K562 (cell line): ENCODE results near the gene JAG2. TPM values are rescaled to one million over a fixed set of nuclear protein-coding genes. Genes with fewer than 3 reads are reported as not detected.

Experiments used
- ATAC-seq: fragments of 200-7000 bp; cut with Tn5 transposase; 3 replicates; pipeline ENCODE4 v1.9.1; 2020; ENCODE audit warnings: moderate library complexity
- Bru-seq: library from RNA; stranded (reverse); fragments of 400-500 nt; gene quantifications from one replicate; lab custom pipeline; 2021; lab: Mats Ljungman, UMichigan
- BruChase-seq, 2 experiments: library from RNA; stranded (reverse); fragments of 400-500 nt; gene quantifications; one replicate each; lab custom pipeline; 2021; lab: Mats Ljungman, UMichigan
- BruUV-seq: library from RNA; stranded (reverse); fragments of 400-500 nt; replicated peaks from 2 replicates; lab custom pipeline; 2021; lab: Mats Ljungman, UMichigan
- CTCF ChIA-PET: fragments of 300-600 bp; formaldehyde crosslinking; extraction: SDS; loops from one replicate; lab custom pipeline; 2021; ENCODE audit warnings: low intra/inter-chr PET ratio; lab: Yijun Ruan, JAX
- POLR2A ChIA-PET: fragments of 300-600, 350-650 bp; sonication (Branson Sonifier 250); formaldehyde crosslinking; extraction: SDS; loops from one replicate; lab custom pipeline; 2021; ENCODE audit warnings: antibody characterized with exemption, inconsistent platforms; lab: Yijun Ruan, JAX
- DNase-seq, 4 experiments: peaks; one replicate each; pipeline versions ENCODE4 v3.0.0 to v3.0.0-alpha.2; 2011 to 2018; ENCODE audit warnings: low spot score in 3 of 4, mixed read lengths in 3 of 4; ENCODE audit errors: extremely low read depth in 1 of 4
- FAIRE-seq: peaks from 2 replicates; lab custom pipeline; 2011; peaks lifted over from hg19 to GRCh38; lab: Jason Lieb, UNC
- H2AFZ ChIP-seq: 2 replicates; pipeline ENCODE4 v1.6.0; 2011; ENCODE audit warnings: low read depth, low read length, control low read depth, inconsistent platforms
- H3K27ac ChIP-seq: fragments of 200-600 bp; 3 replicates; pipeline ENCODE4 v1.8.0; 2011; ENCODE audit warnings: low read depth, mild to moderate bottlenecking, control low read depth, inconsistent platforms, low read length, moderate library complexity, mixed read lengths; ENCODE audit errors: extremely low read depth
- H3K27me3 ChIP-seq, 2 experiments: fragments of 300-600 bp in 1 of 2; 2 replicates in 1 of 2; 3 replicates in 1 of 2; pipeline versions ENCODE4 v1.6.0 to v1.8.0; 2011; ENCODE audit warnings: inconsistent platforms in 2 of 2, low read length in 2 of 2, mild to moderate bottlenecking in 1 of 2, mixed read lengths in 1 of 2, moderate library complexity in 1 of 2; ENCODE audit not compliant: control insufficient read depth in 2 of 2, insufficient read depth in 2 of 2
- H3K36me3 ChIP-seq: fragments of 300-600 bp; 3 replicates; pipeline ENCODE4 v1.8.0; 2011; ENCODE audit warnings: mild to moderate bottlenecking, low read length, inconsistent platforms; ENCODE audit not compliant: control insufficient read depth, insufficient read depth
- H3K4me1 ChIP-seq, 2 experiments: fragments of 200-600 bp in 1 of 2; replicated peaks in 1 of 2; 2 replicates in 1 of 2; 3 replicates in 1 of 2; pipeline versions ENCODE4 v1.5.1 to v1.8.0; 2011; ENCODE audit warnings: inconsistent platforms in 2 of 2, low read length in 2 of 2, mild to moderate bottlenecking in 1 of 2, mixed read lengths in 1 of 2, moderate library complexity in 1 of 2; ENCODE audit not compliant: control insufficient read depth in 2 of 2, insufficient read depth in 2 of 2
- H3K4me2 ChIP-seq: 2 replicates; pipeline ENCODE4 v1.6.1; 2011; ENCODE audit warnings: low read length, control low read depth, inconsistent platforms, mixed read lengths; ENCODE audit not compliant: insufficient read depth
- H3K4me3 ChIP-seq: fragments of 200-600 bp; sonication (generic), shearing (Covaris generic); 2 replicates; pipeline ENCODE4 v1.5.1; 2016; ENCODE audit warnings: control low read depth, inconsistent platforms
- H3K79me2 ChIP-seq: fragments of 200-600 bp; 3 replicates; pipeline ENCODE4 v1.8.0; 2011; ENCODE audit warnings: low read length, inconsistent platforms; ENCODE audit not compliant: control insufficient read depth, insufficient read depth
- H3K9ac ChIP-seq, 2 experiments: 2 replicates each; pipeline versions ENCODE4 v1.6.0 to v1.6.1; 2011; ENCODE audit warnings: low read depth in 2 of 2, low read length in 2 of 2, control low read depth in 1 of 2, inconsistent platforms in 1 of 2, mild to moderate bottlenecking in 1 of 2, mixed read lengths in 1 of 2; ENCODE audit not compliant: insufficient read depth in 1 of 2
- H3K9me1 ChIP-seq: one replicate; pipeline ENCODE4 v1.6.0; 2011; ENCODE audit warnings: inconsistent platforms, mild to moderate bottlenecking, low read length, moderate library complexity; ENCODE audit not compliant: control insufficient read depth, insufficient read depth
- H3K9me3 ChIP-seq: replicated peaks from 2 replicates; pipeline ENCODE4 v1.5.1; 2011; ENCODE audit warnings: low read depth, low read length, inconsistent platforms; ENCODE audit not compliant: control insufficient read depth, insufficient read depth
- H4K20me1 ChIP-seq: replicated peaks from 2 replicates; pipeline ENCODE4 v1.6.1; 2011; ENCODE audit warnings: low read length, inconsistent platforms, mixed read lengths; ENCODE audit not compliant: control insufficient read depth, insufficient read depth
- CXXC5 ChIP-seq: fragments of 250-450 bp; sonication (Bioruptor Pico); IDR thresholded peaks from 2 replicates; pipeline ENCODE4 v1.8.0; 2022; ENCODE audit warnings: inconsistent platforms, mild to moderate bottlenecking, moderate library complexity
- ETS1 ChIP-seq: conservative IDR thresholded peaks from 2 replicates; pipeline ENCODE4 v1.6.1; 2011; ENCODE audit warnings: low read depth, mild to moderate bottlenecking, low read length; ENCODE audit not compliant: control insufficient read depth
- EZH2 ChIP-seq: IDR thresholded peaks from 2 replicates; pipeline ENCODE4 v1.6.1; 2012; ENCODE audit warnings: low read depth, mild to moderate bottlenecking, inconsistent platforms, low read length, borderline replicate concordance
- PKNOX1 ChIP-seq: fragments of 450-650 bp; IDR thresholded peaks from 2 replicates; pipeline ENCODE4 v1.6.1; 2016
- SP2 ChIP-seq: IDR thresholded peaks from 2 replicates; pipeline ENCODE4 v1.6.1; 2011; ENCODE audit warnings: mild to moderate bottlenecking, low read depth, low read length, moderate library complexity; ENCODE audit not compliant: poor library complexity, severe bottlenecking; ENCODE audit errors: extremely low read depth
- TRIM24 ChIP-seq, 2 experiments: fragments of 450-650 bp; IDR thresholded peaks; 2 replicates each; pipeline ENCODE4 v1.6.1; 2016
- VEZF1 ChIP-seq: fragments of 200-800 bp; sonication (Bioruptor generic); IDR thresholded peaks from 2 replicates; pipeline ENCODE4 v1.6.1; 2017; ENCODE audit warnings: missing genetic modification characterization, missing compliant biosample characterization
- ZNF707 ChIP-seq: fragments of 250-450 bp; sonication (Bioruptor Pico); conservative IDR thresholded peaks from 2 replicates; pipeline ENCODE4 v1.8.0; 2022; ENCODE audit warnings: inconsistent platforms, mild to moderate bottlenecking, moderate library complexity
- ZNF740 ChIP-seq, 3 experiments: fragments of 200-800 bp in 1 of 3; sonication (Bioruptor generic) in 1 of 3; sonication (generic) in 1 of 3; formaldehyde crosslinking in 1 of 3; IDR thresholded peaks; 2 replicates each; pipeline versions ENCODE4 v1.6.1 to v1.8.0; 2016 to 2022; ENCODE audit warnings: mild to moderate bottlenecking in 2 of 3, missing compliant biosample characterization in 2 of 3, missing genetic modification characterization in 2 of 3, missing genetic modification reagents in 1 of 3
- WGBS: fragments of 100-300 bp; shearing (Covaris generic); methylation state at CpG from one replicate; pipeline ENCODE4 v1.1.6; 2016; ENCODE audit warnings: low coverage, mixed read lengths; ENCODE audit not compliant: insufficient coverage; ENCODE audit errors: missing lambda C conversion rate; 5-methylcytosine and 5-hydroxymethylcytosine counted together
- in situ Hi-C: fragments of 300-500 bp; cut with MboI; formaldehyde crosslinking; loops from 4 replicates; pipeline ENCODE4 v1.15.0; 2018; ENCODE audit warnings: inconsistent platforms, mixed read lengths
- intact Hi-C: fragments of 100-400 bp; cut with micrococcal nuclease; formaldehyde crosslinking; loops from 2 replicates; pipeline ENCODE4 v1.14.2; 2022
- long read RNA-seq, 3 experiments: library from polyadenylated mRNA in 2 of 3; library from RNA in 1 of 3; unstranded in 2 of 3; stranded (forward) in 1 of 3; transcript quantifications; one replicate each; pipeline ENCODE4 v2.0.0, GENCODE V29; 2019 to 2022
- polyA minus RNA-seq, 3 experiments: library from RNA; depleted of rRNA, polyadenylated mRNA; stranded (reverse); fragments of >200 nt; gene quantifications; 2 replicates each; pipeline ENCODE4 v1.2.3, GENCODE V29; 2011
- polyA plus RNA-seq, 8 experiments: library from polyadenylated mRNA; depleted of rRNA in 4 of 8; stranded (reverse) in 5 of 8; unstranded in 3 of 8; fragments of >200 nt; fragmentation: Nextera tagmentation in 2 of 8; fragmentation: Illumina TruSeq in 1 of 8; extraction: Ambion mirVana in 2 of 8; extraction: Trizol in 1 of 8; gene quantifications; 2 replicates each; pipeline versions ENCODE4 v1.2.1 to v1.2.3, GENCODE V29; 2011 to 2014; ENCODE audit warnings: inconsistent platforms in 1 of 8, missing spikeins in 1 of 8
- total RNA-seq, 7 experiments: library from RNA; depleted of rRNA in 6 of 7; stranded (reverse); fragments of >200 nt in 6 of 7; fragmentation: Illumina TruSeq in 2 of 7; extraction: Trizol in 2 of 7; gene quantifications; 2 replicates each; pipeline versions ENCODE4 v1.2.1 to v1.2.3, GENCODE V29; 2011 to 2021; ENCODE audit warnings: low replicate concordance in 1 of 7

The JAG2 gene
- total RNA-seq (2011; cell fraction: chromatin; rRNA removed; ENCODE audit: low replicate concordance) = 61.3 and 185 TPM in 2 replicates
- total RNA-seq (2011; cell fraction: nucleolus; rRNA removed) = 142 and 150 TPM in 2 replicates
- 67.6 and 76.6 TPM in 2 replicates for total RNA-seq (2011; cell fraction: nucleoplasm; rRNA removed)
- 20.1 and 22.8 TPM in 2 replicates for total RNA-seq (2014; rRNA removed)
- 2.4 and 3.3 TPM in 2 replicates for total RNA-seq (2014; rRNA removed; fragmentation: Illumina TruSeq; extraction: Trizol)
- total RNA-seq (2015; rRNA removed; fragmentation: Illumina TruSeq; extraction: Trizol) = 10.5 and 10.7 TPM in 2 replicates
- 43.4 and 48.4 TPM in 2 replicates for total RNA-seq (2021)
- 8.6 and 12.1 TPM in 2 replicates for polyA plus RNA-seq (2011; rRNA removed)
- 10.2 and 16.7 TPM in 2 replicates for polyA plus RNA-seq (2011; cell fraction: cytosol; rRNA removed)
- polyA plus RNA-seq (2011; cell fraction: nucleus; rRNA removed) = 134 and 193 TPM in 2 replicates
- polyA plus RNA-seq (2012) = 20.4 and 32.1 TPM in 2 replicates
- 6.6 and 16.7 TPM in 2 replicates for polyA plus RNA-seq (2014; fragmentation: Illumina TruSeq; extraction: Trizol)
- polyA plus RNA-seq (2014; fragmentation: Nextera tagmentation; extraction: Ambion mirVana) = under 1 TPM; 0.25 to 0.50 TPM
- polyA plus RNA-seq (2014; rRNA removed) = 24.5 and 38.0 TPM in 2 replicates
- 8.1 and 12.6 TPM in 2 replicates for polyA minus RNA-seq (2011; rRNA and poly(A)+ RNA removed)
- 17.8 and 19.8 TPM in 2 replicates for polyA minus RNA-seq (2011; cell fraction: cytosol; rRNA and poly(A)+ RNA removed)
- 39.4 and 47.9 TPM in 2 replicates for polyA minus RNA-seq (2011; cell fraction: nucleus; rRNA and poly(A)+ RNA removed)
- percentile 54 among the genes with signal in this experiment for Bru-seq, nascent RNA
- BruChase-seq, experiment 1, labeled RNA remaining after a 2-hour chase = percentile 51 among the genes with signal in this experiment
- BruChase-seq, experiment 2, labeled RNA remaining after a 6-hour chase = percentile 61 among the genes with signal in this experiment
- long read RNA-seq, experiment 1, full-length matches to known transcripts = 7 of 203 reads
- long read RNA-seq, experiment 1, partial matches to known transcripts = 157 of 203 reads
- long read RNA-seq, experiment 1, other reads (novel, unspliced or antisense) = 39 of 203 reads
- long read RNA-seq, experiment 2, full-length matches to known transcripts = 1 of 18 reads
- long read RNA-seq, experiment 2, partial matches to known transcripts = 4 of 18 reads
- long read RNA-seq, experiment 2, other reads (novel, unspliced or antisense) = 13 of 18 reads
- long read RNA-seq, experiment 3, partial matches to known transcripts = 2 of 5 reads
- long read RNA-seq, experiment 3, other reads (novel, unspliced or antisense) = 3 of 5 reads

- peaks cover 8% of the 10 kb centered on the region; the same call in 1 of the 3 replicates for H3K36me3 ChIP-seq
- H4K20me1 ChIP-seq = no peaks in the 10 kb centered on the region; the same call in 1 of the 2 replicates
- peak within 1 kb of the TSS; percentile 66 for H3K27ac ChIP-seq
- H3K4me3 ChIP-seq = peak within 1 kb of the TSS; percentile 47
- DNase-seq (peak in 2 of 4 experiments; percentile 80 to 86), ATAC-seq (peak; percentile 41), FAIRE-seq (no peak)
- peak within 1 kb of the TSS; percentile 79 for H2AFZ ChIP-seq
- peaks cover 43% of the 10 kb centered on the region for H3K79me2 ChIP-seq
- no CpG with 5 or more reads among the region's 84 CpGs for WGBS
- no peaks in the 10 kb centered on the region for H3K9me3 ChIP-seq
- peak within 1 kb of the TSS; percentile 63 to 95; a peak in 3 of 4 replicates for H3K9ac ChIP-seq
- BruUV-seq = no TSS peak
- peak within 1 kb of the TSS; percentile 74; the same call in 1 of the 2 replicates for H3K4me2 ChIP-seq
- in situ Hi-C loops (no loop called here), intact Hi-C loops (no loop called here)
- H3K9me1 ChIP-seq = no peaks in the 10 kb centered on the region
- no peaks in the 10 kb centered on the region for H3K27me3 ChIP-seq
- peaks cover 10 to 90% of the 10 kb centered on the region in 2 experiments; a peak in 4 of 5 replicates for H3K4me1 ChIP-seq
- ChIA-PET CTCF (no interaction called here), POLR2A (interaction anchor here (1.0 kb wide), 1 partner anchor 132 kb away, joined by 4 read pairs; the partner anchor contains the start of gene BRF1)
- TF ChIP-seq ZNF707 (no peak), SP2 (peak; percentile 14), TRIM24 (IDR thresholded peaks at IDR 0.05) (no peak), CXXC5 (no peak; the same call in 1 of the 2 replicates), EZH2 (no peak), ZNF740 (CRISPR knock-in tag; IDR thresholded peaks at IDR 0.05) (no peak), ZNF740 (tag; IDR thresholded peaks at IDR 0.05) (peak in 1 of 2 experiments; percentile 53; a peak in 1 of 4 replicates), PKNOX1 (peak; percentile 68), VEZF1 (CRISPR knock-in tag) (peak; percentile 81), ETS1 (0 out of 2 replicates have a peak, but pooled peaks have one; percentile 7)
These were observed at the start of gene JAG2 for GRCh38 chr14:105168496-105168978. JAG2 (minus strand) TSS chr14:105168776; CDS start chr14:105168420, 356 bp downstream.
